H9 (cell line): ENCODE results near the gene MRPL2. TPM values are rescaled to one million over a fixed set of nuclear protein-coding genes. Genes with fewer than 3 reads are reported as not detected.

Experiments
- DNase-seq: peaks from one replicate; pipeline ENCODE4 v3.0.0-alpha.2; 2017
- H2AFZ ChIP-seq: one replicate; pipeline ENCODE4 v1.6.1; 2013; ENCODE audit warnings: mild to moderate bottlenecking, low read length, control low read depth, moderate library complexity
- H2AK5ac ChIP-seq: 2 replicates; pipeline ENCODE4 v1.6.1; 2013; ENCODE audit warnings: low read length, control low read depth, mixed read lengths; ENCODE audit not compliant: insufficient read length
- H2BK120ac ChIP-seq: one replicate; pipeline ENCODE4 v1.6.1; 2013; ENCODE audit warnings: low read depth, mild to moderate bottlenecking, low read length, control low read depth, inconsistent platforms; ENCODE audit not compliant: poor library complexity, severe bottlenecking
- H2BK12ac ChIP-seq: 2 replicates; pipeline ENCODE4 v1.6.1; 2013; ENCODE audit warnings: low read length, control low read depth, mixed read lengths, low read depth; ENCODE audit not compliant: insufficient read length
- H2BK15ac ChIP-seq: 2 replicates; pipeline ENCODE4 v1.6.1; 2013; ENCODE audit warnings: low read depth, low read length, control low read depth
- H2BK20ac ChIP-seq: one replicate; pipeline ENCODE4 v1.6.1; 2013; ENCODE audit warnings: low read depth, mild to moderate bottlenecking, low read length, control low read depth, inconsistent platforms; ENCODE audit not compliant: poor library complexity, severe bottlenecking
- H2BK5ac ChIP-seq: 2 replicates; pipeline ENCODE4 v1.6.1; 2013; ENCODE audit warnings: low read length, control low read depth, mixed read lengths; ENCODE audit not compliant: insufficient read length
- H3K14ac ChIP-seq: 2 replicates; pipeline ENCODE4 v1.6.1; 2013; ENCODE audit warnings: low read length, control low read depth; ENCODE audit not compliant: insufficient read depth
- H3K18ac ChIP-seq: 2 replicates; pipeline ENCODE4 v1.6.1; 2013; ENCODE audit warnings: low read depth, mild to moderate bottlenecking, mixed read lengths, low read length, control low read depth; ENCODE audit not compliant: insufficient read length
- H3K23ac ChIP-seq: 2 replicates; pipeline ENCODE4 v1.6.1; 2013; ENCODE audit warnings: low read length, control low read depth, mixed read lengths, low read depth; ENCODE audit not compliant: insufficient read length
- H3K23me2 ChIP-seq: 2 replicates; pipeline ENCODE4 v1.6.1; 2013; ENCODE audit warnings: low read depth, mild to moderate bottlenecking, mixed read lengths, low read length, control low read depth; ENCODE audit not compliant: insufficient read length, poor library complexity, severe bottlenecking
- H3K27ac ChIP-seq: 2 replicates; pipeline ENCODE4 v1.5.1; 2013; ENCODE audit warnings: low read length, control low read depth, mixed read lengths, low read depth; ENCODE audit not compliant: insufficient read length
- H3K27me3 ChIP-seq: 2 replicates; pipeline ENCODE4 v1.6.1; 2013; ENCODE audit warnings: low read length, control low read depth, inconsistent platforms; ENCODE audit not compliant: insufficient read depth
- H3K4ac ChIP-seq: 2 replicates; pipeline ENCODE4 v1.6.1; 2013; ENCODE audit warnings: low read depth, mild to moderate bottlenecking, control low read depth, inconsistent platforms, low read length, moderate library complexity
- H3K4me1 ChIP-seq: 2 replicates; pipeline ENCODE4 v1.6.1; 2013; ENCODE audit warnings: low read length, control low read depth, inconsistent platforms; ENCODE audit not compliant: insufficient read depth
- H3K4me2 ChIP-seq: 2 replicates; pipeline ENCODE4 v1.6.1; 2013; ENCODE audit warnings: low read length, control low read depth, mixed read lengths; ENCODE audit not compliant: insufficient read length, insufficient read depth
- H3K56ac ChIP-seq: 2 replicates; pipeline ENCODE4 v1.6.1; 2013; ENCODE audit warnings: low read depth, mild to moderate bottlenecking, mixed read lengths, low read length, control low read depth; ENCODE audit not compliant: insufficient read length
- H3K79me1 ChIP-seq: 2 replicates; pipeline ENCODE4 v1.6.1; 2013; ENCODE audit warnings: low read depth, mild to moderate bottlenecking, moderate library complexity, low read length, control low read depth, inconsistent platforms; ENCODE audit not compliant: insufficient read depth, poor library complexity, severe bottlenecking
- H3K79me2 ChIP-seq: 2 replicates; pipeline ENCODE4 v1.6.1; 2013; ENCODE audit warnings: low read length, control low read depth, inconsistent platforms; ENCODE audit not compliant: insufficient read depth
- H3K9ac ChIP-seq: 2 replicates; pipeline ENCODE4 v1.6.1; 2013; ENCODE audit warnings: low read length, control low read depth, mixed read lengths; ENCODE audit not compliant: insufficient read length; ENCODE audit errors: extremely low read depth
- H3K9me3 ChIP-seq: one replicate; pipeline ENCODE4 v1.6.1; 2013; ENCODE audit warnings: low read depth, low read length, inconsistent platforms; ENCODE audit not compliant: control insufficient read depth
- H3T11ph ChIP-seq: one replicate; pipeline ENCODE4 v1.6.1; 2013; ENCODE audit warnings: mild to moderate bottlenecking, low read length, control low read depth, inconsistent platforms
- H4K20me1 ChIP-seq: one replicate; pipeline ENCODE4 v1.6.1; 2013; ENCODE audit not compliant: control insufficient read depth, insufficient read length, insufficient read depth
- H4K5ac ChIP-seq: 2 replicates; pipeline ENCODE4 v1.6.1; 2013; ENCODE audit warnings: low read depth, mild to moderate bottlenecking, mixed read lengths, low read length, control low read depth; ENCODE audit not compliant: insufficient read length
- H4K8ac ChIP-seq: replicated peaks from 2 replicates; pipeline ENCODE4 v1.6.1; 2013; ENCODE audit warnings: low read length, control low read depth, mixed read lengths, low read depth; ENCODE audit not compliant: insufficient read length
- H4K91ac ChIP-seq: 2 replicates; pipeline ENCODE4 v1.6.1; 2013; ENCODE audit warnings: low read depth, mild to moderate bottlenecking, moderate library complexity, mixed read lengths, low read length, control low read depth; ENCODE audit not compliant: insufficient read length
- H3K27ac Mint-ChIP-seq, 3 experiments: 2 replicates in 2 of 3; 3 replicates in 1 of 3; pipeline ENCODE4 v1.8.0; 2020 to 2021; ENCODE audit warnings: mixed read lengths in 3 of 3, mild to moderate bottlenecking in 1 of 3, moderate library complexity in 1 of 3
- H3K27me3 Mint-ChIP-seq: 2 replicates; pipeline ENCODE4 v1.8.0; 2021; ENCODE audit warnings: low read depth, mild to moderate bottlenecking, moderate library complexity, mixed read lengths
- H3K36me3 Mint-ChIP-seq, 3 experiments: 2 replicates in 2 of 3; 3 replicates in 1 of 3; pipeline ENCODE4 v1.8.0; 2020 to 2021; ENCODE audit warnings: low read depth in 3 of 3, mixed read lengths in 3 of 3; ENCODE audit not compliant: insufficient read depth in 1 of 3
- H3K4me1 Mint-ChIP-seq, 2 experiments: 2 replicates each; pipeline ENCODE4 v1.8.0; 2020; ENCODE audit warnings: mixed read lengths in 2 of 2
- H3K4me3 Mint-ChIP-seq, 2 experiments: 2 replicates in 1 of 2; 3 replicates in 1 of 2; pipeline ENCODE4 v1.8.0; 2020 to 2021; ENCODE audit warnings: mild to moderate bottlenecking in 2 of 2, mixed read lengths in 2 of 2, moderate library complexity in 1 of 2
- H3K9me3 Mint-ChIP-seq, 2 experiments: 2 replicates in 1 of 2; 3 replicates in 1 of 2; pipeline ENCODE4 v1.8.0; 2020; ENCODE audit warnings: mild to moderate bottlenecking in 2 of 2, mixed read lengths in 2 of 2, moderate library complexity in 1 of 2
- CTCF ChIP-seq: fragments of 200-600 bp; sonication (generic); conservative IDR thresholded peaks from 3 replicates; pipeline ENCODE4 v1.8.0; 2021; ENCODE audit warnings: antibody characterized with exemption, mild to moderate bottlenecking
- WGBS: extraction: QIAGEN DNeasy Blood & Tissue Kit; methylation state at CpG from one replicate; pipeline ENCODE4 v1.1.7; 2013; ENCODE audit warnings: missing lambda C conversion rate, low lambda C conversion rate, mixed read lengths; ENCODE audit not compliant: insufficient read length; ENCODE audit errors: extremely low coverage; 5-methylcytosine and 5-hydroxymethylcytosine counted together
- total RNA-seq: library from RNA; stranded (reverse); gene quantifications from 2 replicates; pipeline ENCODE4 v1.2.1, GENCODE V29; 2021

The MRPL2 gene
- total RNA-seq, 1 experiment from 2014 or later = 74.4 TPM

- peaks cover 6% of the 10 kb centered on the region for H3K23me2 ChIP-seq
- no peak overlapping the region for H2AFZ ChIP-seq
- H2BK15ac ChIP-seq = no peak overlapping the region
- no peak overlapping the region for H2BK120ac ChIP-seq
- H3K9me3 ChIP-seq = no peaks in the 10 kb centered on the region
- no peak overlapping the region for H3K9ac ChIP-seq
- H2AK5ac ChIP-seq = no peak overlapping the region
- TF ChIP-seq CTCF = peak; percentile 31; the same call in 2 of the 3 replicates
- no peak overlapping the region for H4K91ac ChIP-seq
- H3K4me2 ChIP-seq = no peak overlapping the region
- Mint-ChIP-seq H3K9me3 (no peaks in the 10 kb centered on the region; a peak in 1 of 5 replicates), H3K36me3 (peaks cover 27 to 73% (median 72%) of the 10 kb centered on the region in 3 experiments; a peak in 6 of 7 replicates), H3K27me3 (no peaks in the 10 kb centered on the region), H3K4me1 (peaks cover 22 to 29% of the 10 kb centered on the region in 2 experiments), H3K4me3 (peak overlapping the region in 1 of 2 experiments; percentile 15; a peak in 2 of 5 replicates), H3K27ac (no peak overlapping the region)
- no peak overlapping the region for H3T11ph ChIP-seq
- no peak overlapping the region for H3K4ac ChIP-seq
- no peak overlapping the region for H3K56ac ChIP-seq
- no peak overlapping the region for H3K27ac ChIP-seq
- no peak overlapping the region for H3K18ac ChIP-seq
- peaks cover 11% of the 10 kb centered on the region; the same call in 1 of the 2 replicates for H3K79me2 ChIP-seq
- no peak overlapping the region for H3K23ac ChIP-seq
- H4K5ac ChIP-seq = no peak overlapping the region
- H2BK20ac ChIP-seq = no peak overlapping the region
- H3K27me3 ChIP-seq = no peaks in the 10 kb centered on the region
- no CpG with 5 or more reads among the region's 6 CpGs for WGBS
- H3K4me1 ChIP-seq = peaks cover 2% of the 10 kb centered on the region; the same call in 1 of the 2 replicates
- H2BK5ac ChIP-seq = no peak overlapping the region
- DNase-seq = peak; percentile 41
- no peak overlapping the region for H3K14ac ChIP-seq
- no peaks in the 10 kb centered on the region for H3K79me1 ChIP-seq
- no peak overlapping the region for H2BK12ac ChIP-seq
- no peaks in the 10 kb centered on the region for H4K20me1 ChIP-seq
- H4K8ac ChIP-seq = no peak overlapping the region
These were observed 48.0 kb downstream of the MRPL2 start for GRCh38 chr6:43011207-43011606.
